ENCODE measurements around the gene TFAP2A. TPM values are rescaled to one million over a fixed set of nuclear protein-coding genes. Genes with fewer than 3 reads are reported as not detected.

The TFAP2A gene
- total and polyA plus RNA-seq, 4 experiments from 2014 or later: not detected

- ChIA-PET POLR2A (ENCODE audit: partially characterized antibody) (no interaction called here), CTCF (ENCODE audit: partially characterized antibody) (no interaction called here)
- Mint-ChIP-seq H3K4me1 (no peaks in the 10 kb centered on the region), H3K27ac (no peak overlapping the region), H3K9me3 (peaks cover 0 to 6% (median 2%) of the 10 kb centered on the region in 8 donors), H3K27me3 (peaks cover 17 to 26% of the 10 kb centered on the region in 2 donors), H3K36me3 (no peaks in the 10 kb centered on the region), H3K4me3 (no peak overlapping the region)
- no peaks in the 10 kb centered on the region for H3K9me3 ChIP-seq (ENCODE audit: control insufficient read depth in 1 of 2, low read length in 2 of 2)
- no peak overlapping the region for H3K4me3 ChIP-seq (ENCODE audit: low read length in 2 of 2)
- no peaks in the 10 kb centered on the region for H3K4me1 ChIP-seq (ENCODE audit: insufficient read depth, low read length)
- no peaks in the 10 kb centered on the region for H3K27me3 ChIP-seq (ENCODE audit: insufficient read depth, low read length)
- no peaks in the 10 kb centered on the region for H3K36me3 ChIP-seq (ENCODE audit: insufficient read depth, low read length)
- DNase-seq: no peak
- H3K27ac ChIP-seq (ENCODE audit: low read depth, low read length): no peak overlapping the region
- intact Hi-C loops (cut with micrococcal nuclease): no loop called here
These were observed 39.4 kb downstream of the TFAP2A start for GRCh38 chr6:10375391-10375969.

- H3K27ac Mint-ChIP-seq: peak overlapping the region in 1 of 7 donors; percentile 8
- ChIA-PET POLR2A (ENCODE audit: partially characterized antibody) (no interaction called here), CTCF (ENCODE audit: partially characterized antibody) (no interaction called here)
These were observed 41.1 kb downstream of the TFAP2A start for GRCh38 chr6:10373642-10374359.

GRCh38 chr6:10369896-10370295 is 45.0 kb downstream of the TFAP2A start:
- H3K4me3 ChIP-seq (ENCODE audit: low read length in 2 of 2): no peak overlapping the region
- DNase-seq: no peak
- intact Hi-C loops (cut with micrococcal nuclease): no loop called here
- peaks cover 6 to 10% of the 10 kb centered on the region in 2 donors for H3K27me3 Mint-ChIP-seq
- no peak overlapping the region for H3K27ac Mint-ChIP-seq
- no peak overlapping the region for H3K4me3 Mint-ChIP-seq
- H3K4me1 Mint-ChIP-seq: no peaks in the 10 kb centered on the region
- H3K27ac ChIP-seq (ENCODE audit: low read depth, low read length): no peak overlapping the region
- H3K9me3 Mint-ChIP-seq: peaks cover 0 to 7% (median 2%) of the 10 kb centered on the region in 8 donors
- H3K9me3 ChIP-seq (ENCODE audit: control insufficient read depth in 1 of 2, low read length in 2 of 2): no peaks in the 10 kb centered on the region
- ChIA-PET CTCF (ENCODE audit: partially characterized antibody) (no interaction called here), POLR2A (ENCODE audit: partially characterized antibody) (no interaction called here)
- no peaks in the 10 kb centered on the region for H3K36me3 Mint-ChIP-seq
- no peaks in the 10 kb centered on the region for H3K4me1 ChIP-seq (ENCODE audit: insufficient read depth, low read length)
- no peaks in the 10 kb centered on the region for H3K36me3 ChIP-seq (ENCODE audit: insufficient read depth, low read length)
- no peaks in the 10 kb centered on the region for H3K27me3 ChIP-seq (ENCODE audit: insufficient read depth, low read length)

More at GRCh38 chr6:10373642-10374359, 41.1 kb downstream of the TFAP2A start:
- Mint-ChIP-seq H3K4me1 (no peaks in the 10 kb centered on the region), H3K4me3 (no peak overlapping the region), H3K36me3 (no peaks in the 10 kb centered on the region), H3K9me3 (peaks cover 0 to 4% (median 1%) of the 10 kb centered on the region in 8 donors), H3K27me3 (peaks cover 16 to 21% of the 10 kb centered on the region in 2 donors)
- Histone ChIP-seq H3K4me3 (ENCODE audit: low read length in 2 of 2) (no peak overlapping the region), H3K9me3 (ENCODE audit: control insufficient read depth in 1 of 2, low read length in 2 of 2) (no peaks in the 10 kb centered on the region), H3K4me1 (ENCODE audit: insufficient read depth, low read length) (no peaks in the 10 kb centered on the region), H3K36me3 (ENCODE audit: insufficient read depth, low read length) (no peaks in the 10 kb centered on the region), H3K27me3 (ENCODE audit: insufficient read depth, low read length) (no peaks in the 10 kb centered on the region), H3K27ac (ENCODE audit: low read depth, low read length) (no peak overlapping the region)
- intact Hi-C loops (cut with micrococcal nuclease): no loop called here
- DNase-seq: no peak

GRCh38 chr6:10368861-10369260 is 46.0 kb downstream of the TFAP2A start:
- peak overlapping the region in 1 of 7 donors; percentile 11 for H3K27ac Mint-ChIP-seq

GRCh38 chr6:10363911-10364310 is 51.0 kb downstream of the TFAP2A start:
- no peak overlapping the region for H3K4me3 Mint-ChIP-seq
- peaks cover 3 to 8% of the 10 kb centered on the region in 2 donors for H3K27me3 Mint-ChIP-seq
- no peaks in the 10 kb centered on the region for H3K9me3 ChIP-seq (ENCODE audit: control insufficient read depth in 1 of 2, low read length in 2 of 2)
- no peaks in the 10 kb centered on the region for H3K4me1 Mint-ChIP-seq
- peaks cover 0 to 10% (median 4%) of the 10 kb centered on the region in 8 donors for H3K9me3 Mint-ChIP-seq
- H3K27ac Mint-ChIP-seq: no peak overlapping the region
- H3K4me3 ChIP-seq (ENCODE audit: low read length in 2 of 2): no peak overlapping the region
- no peaks in the 10 kb centered on the region for H3K36me3 Mint-ChIP-seq
- no peaks in the 10 kb centered on the region for H3K4me1 ChIP-seq (ENCODE audit: insufficient read depth, low read length)
- POLR2A ChIA-PET (ENCODE audit: partially characterized antibody): no interaction called here
- H3K36me3 ChIP-seq (ENCODE audit: insufficient read depth, low read length): no peaks in the 10 kb centered on the region
- intact Hi-C loops (cut with micrococcal nuclease): no loop called here
- H3K27ac ChIP-seq (ENCODE audit: low read depth, low read length): no peak overlapping the region
- CTCF ChIA-PET (ENCODE audit: partially characterized antibody): no interaction called here
- no peak for DNase-seq
- H3K27me3 ChIP-seq (ENCODE audit: insufficient read depth, low read length): no peaks in the 10 kb centered on the region

More at GRCh38 chr6:10368861-10369260, 46.0 kb downstream of the TFAP2A start:
- CTCF ChIA-PET (ENCODE audit: partially characterized antibody): no interaction called here
- Histone ChIP-seq H3K4me1 (ENCODE audit: insufficient read depth, low read length) (no peaks in the 10 kb centered on the region), H3K27me3 (ENCODE audit: insufficient read depth, low read length) (no peaks in the 10 kb centered on the region), H3K36me3 (ENCODE audit: insufficient read depth, low read length) (no peaks in the 10 kb centered on the region), H3K9me3 (ENCODE audit: control insufficient read depth in 1 of 2, low read length in 2 of 2) (no peaks in the 10 kb centered on the region), H3K27ac (ENCODE audit: low read depth, low read length) (no peak overlapping the region), H3K4me3 (ENCODE audit: low read length in 2 of 2) (no peak overlapping the region)
- H3K9me3 Mint-ChIP-seq: peaks cover 0 to 10% (median 4%) of the 10 kb centered on the region in 8 donors
- no peaks in the 10 kb centered on the region for H3K4me1 Mint-ChIP-seq
- H3K36me3 Mint-ChIP-seq: no peaks in the 10 kb centered on the region
- H3K27me3 Mint-ChIP-seq: peaks cover 6 to 7% of the 10 kb centered on the region in 2 donors
- intact Hi-C loops (cut with micrococcal nuclease): no loop called here
- H3K4me3 Mint-ChIP-seq: no peak overlapping the region
- DNase-seq: no peak
- POLR2A ChIA-PET (ENCODE audit: partially characterized antibody): no interaction called here

GRCh38 chr6:10362300-10362699 is 52.6 kb downstream of the TFAP2A start:
- Mint-ChIP-seq H3K4me3 (no peak overlapping the region), H3K36me3 (no peaks in the 10 kb centered on the region), H3K9me3 (peaks cover 0 to 10% (median 5%) of the 10 kb centered on the region in 8 donors), H3K27ac (no peak overlapping the region), H3K4me1 (no peaks in the 10 kb centered on the region), H3K27me3 (peaks cover 0 to 5% of the 10 kb centered on the region in 2 donors)
- POLR2A ChIA-PET (ENCODE audit: partially characterized antibody): no interaction called here
- no peak overlapping the region for H3K4me3 ChIP-seq (ENCODE audit: low read length in 2 of 2)
- no peaks in the 10 kb centered on the region for H3K9me3 ChIP-seq (ENCODE audit: control insufficient read depth in 1 of 2, low read length in 2 of 2)
- H3K27me3 ChIP-seq (ENCODE audit: insufficient read depth, low read length): no peaks in the 10 kb centered on the region
- DNase-seq: no peak
- no peak overlapping the region for H3K27ac ChIP-seq (ENCODE audit: low read depth, low read length)
- CTCF ChIA-PET (ENCODE audit: partially characterized antibody): no interaction called here
- intact Hi-C loops (cut with micrococcal nuclease): no loop called here
- H3K4me1 ChIP-seq (ENCODE audit: insufficient read depth, low read length): no peaks in the 10 kb centered on the region
- no peaks in the 10 kb centered on the region for H3K36me3 ChIP-seq (ENCODE audit: insufficient read depth, low read length)

GRCh38 chr6:10361428-10361827 is 53.4 kb downstream of the TFAP2A start:
- no peaks in the 10 kb centered on the region for H3K9me3 ChIP-seq (ENCODE audit: control insufficient read depth in 1 of 2, low read length in 2 of 2)
- ChIA-PET POLR2A (ENCODE audit: partially characterized antibody) (no interaction called here), CTCF (ENCODE audit: partially characterized antibody) (no interaction called here)
- H3K27ac Mint-ChIP-seq: no peak overlapping the region
- intact Hi-C loops (cut with micrococcal nuclease): no loop called here
- H3K9me3 Mint-ChIP-seq: peaks cover 0 to 10% (median 5%) of the 10 kb centered on the region in 8 donors
- H3K27me3 Mint-ChIP-seq: peaks cover 0 to 7% of the 10 kb centered on the region in 2 donors
- H3K36me3 ChIP-seq (ENCODE audit: insufficient read depth, low read length): no peaks in the 10 kb centered on the region
- no peaks in the 10 kb centered on the region for H3K27me3 ChIP-seq (ENCODE audit: insufficient read depth, low read length)
- no peak overlapping the region for H3K4me3 Mint-ChIP-seq
- no peaks in the 10 kb centered on the region for H3K4me1 ChIP-seq (ENCODE audit: insufficient read depth, low read length)
- H3K4me3 ChIP-seq (ENCODE audit: low read length in 2 of 2): no peak overlapping the region
- no peaks in the 10 kb centered on the region for H3K36me3 Mint-ChIP-seq
- DNase-seq: no peak
- H3K27ac ChIP-seq (ENCODE audit: low read depth, low read length): no peak overlapping the region
- H3K4me1 Mint-ChIP-seq: no peaks in the 10 kb centered on the region

Data from CD4-positive, alpha-beta memory T cell (primary cell).